Activated B cell treated with CpG ODN at 0.5 μM for 24 hours (primary cell): ENCODE measurements around the gene LHX6. TPM values are rescaled to one million over a fixed set of nuclear protein-coding genes. Genes with fewer than 3 reads are reported as not detected.

Source experiments
- ATAC-seq: fragments of 200-7000 bp; cut with Tn5 transposase; one replicate; pipeline ENCODE4 v1.10.0; 2021; ENCODE audit warnings: low read depth, mild to moderate bottlenecking, moderate library complexity
- CTCF ChIA-PET: fragments of 350-600 bp; sonication (Branson Sonifier 250); formaldehyde crosslinking; loops from one replicate; lab custom pipeline; 2021; ENCODE audit warnings: antibody characterized with exemption; lab: Charles Lee
- POLR2A ChIA-PET: fragments of 350-600 bp; sonication (Branson Sonifier 250); formaldehyde crosslinking; loops from one replicate; lab custom pipeline; 2021; ENCODE audit warnings: antibody characterized with exemption; lab: Charles Lee
- DNase-seq: peaks from one replicate; pipeline ENCODE4 v3.0.0; 2022
- H3K27ac Mint-ChIP-seq: one replicate; pipeline ENCODE4 v1.8.0; 2020; ENCODE audit warnings: mixed read lengths
- H3K27me3 Mint-ChIP-seq: one replicate; pipeline ENCODE4 v1.8.0; 2021; ENCODE audit warnings: mixed read lengths
- H3K36me3 Mint-ChIP-seq: one replicate; pipeline ENCODE4 v1.8.0; 2021; ENCODE audit warnings: low read depth, mixed read lengths
- H3K4me1 Mint-ChIP-seq: one replicate; pipeline ENCODE4 v1.8.0; 2021; ENCODE audit warnings: mixed read lengths
- H3K4me3 Mint-ChIP-seq: one replicate; pipeline ENCODE4 v1.8.0; 2020; ENCODE audit warnings: mild to moderate bottlenecking, mixed read lengths
- H3K9me3 Mint-ChIP-seq: one replicate; pipeline ENCODE4 v1.8.0; 2020; ENCODE audit warnings: mixed read lengths
- CTCF ChIP-seq: fragments of 200-600 bp; IDR thresholded peaks from one replicate; pipeline ENCODE4 v1.8.0; 2022; ENCODE audit warnings: antibody characterized with exemption, mild to moderate bottlenecking
- intact Hi-C: fragments of 100-400 bp; cut with micrococcal nuclease; formaldehyde crosslinking; loops from one replicate; pipeline ENCODE4 v1.15.1; 2024
- total RNA-seq: library from RNA; stranded (reverse); gene quantifications from 2 replicates; pipeline ENCODE4 v1.2.3, GENCODE V29; 2022

LHX6 gene
- total RNA-seq, 1 donor from 2014 or later: not detected

- intact Hi-C loops: loop anchor here (5.0 to 10.0 kb wide), 2 partner anchors 113 to 200 kb away; partner anchors contain the start of gene PTGS1
- ChIA-PET CTCF (no interaction called here), POLR2A (no interaction called here)
- H3K27ac Mint-ChIP-seq: no peak overlapping the region
- H3K4me1 Mint-ChIP-seq: peaks cover 38% of the 10 kb centered on the region
- DNase-seq: no peak
- ATAC-seq: no peak
- no peak overlapping the region for H3K4me3 Mint-ChIP-seq
- no peaks in the 10 kb centered on the region for H3K27me3 Mint-ChIP-seq
- no peaks in the 10 kb centered on the region for H3K9me3 Mint-ChIP-seq
- H3K36me3 Mint-ChIP-seq: peaks cover 48% of the 10 kb centered on the region
- TF ChIP-seq CTCF: no peak
Measured at GRCh38 chr9:122262073-122262472, 33.3 kb upstream of the LHX6 start.

GRCh38 chr9:122261469-122261881 is 32.7 kb upstream of the LHX6 start:
- Mint-ChIP-seq H3K4me3 (no peak overlapping the region), H3K9me3 (no peaks in the 10 kb centered on the region), H3K27ac (no peak overlapping the region), H3K4me1 (peaks cover 37% of the 10 kb centered on the region), H3K36me3 (peaks cover 53% of the 10 kb centered on the region), H3K27me3 (no peaks in the 10 kb centered on the region)
- ChIA-PET POLR2A (no interaction called here), CTCF (no interaction called here)
- TF ChIP-seq CTCF: no peak
- ATAC-seq: no peak
- intact Hi-C loops: loop anchor here (5.0 to 10.0 kb wide), 2 partner anchors 113 to 201 kb away; partner anchors contain the start of gene PTGS1
- DNase-seq: no peak

GRCh38 chr9:122258886-122259415 is 30.2 kb upstream of the LHX6 start:
- no peak for TF ChIP-seq CTCF
- intact Hi-C loops: no loop called here
- H3K4me1 Mint-ChIP-seq: peaks cover 21% of the 10 kb centered on the region
- H3K27me3 Mint-ChIP-seq: no peaks in the 10 kb centered on the region
- ChIA-PET CTCF (no interaction called here), POLR2A (no interaction called here)
- H3K27ac Mint-ChIP-seq: no peak overlapping the region
- peaks cover 60% of the 10 kb centered on the region for H3K36me3 Mint-ChIP-seq
- DNase-seq: no peak
- no peak overlapping the region for H3K4me3 Mint-ChIP-seq
- no peak for ATAC-seq
- no peaks in the 10 kb centered on the region for H3K9me3 Mint-ChIP-seq

- H3K4me3 Mint-ChIP-seq: no peak overlapping the region
- H3K27me3 Mint-ChIP-seq: no peaks in the 10 kb centered on the region
- no peak for DNase-seq
- intact Hi-C loops: no loop called here
- no peak for ATAC-seq
- peaks cover 75% of the 10 kb centered on the region for H3K36me3 Mint-ChIP-seq
- no peaks in the 10 kb centered on the region for H3K4me1 Mint-ChIP-seq
- CTCF ChIA-PET: no interaction called here
- no peaks in the 10 kb centered on the region for H3K9me3 Mint-ChIP-seq
- POLR2A ChIA-PET: no interaction called here
- no peak overlapping the region for H3K27ac Mint-ChIP-seq
- no peak for TF ChIP-seq CTCF
Measured at GRCh38 chr9:122256206-122256605, 27.4 kb upstream of the LHX6 start.

- DNase-seq: no peak
- ChIA-PET POLR2A (no interaction called here), CTCF (no interaction called here)
- Mint-ChIP-seq H3K36me3 (peaks cover 73% of the 10 kb centered on the region), H3K9me3 (no peaks in the 10 kb centered on the region), H3K27ac (no peak overlapping the region), H3K27me3 (no peaks in the 10 kb centered on the region), H3K4me3 (no peak overlapping the region), H3K4me1 (no peaks in the 10 kb centered on the region)
- intact Hi-C loops: no loop called here
- ATAC-seq: no peak
- TF ChIP-seq CTCF: no peak
Measured at GRCh38 chr9:122254761-122255160, 26.0 kb upstream of the LHX6 start.
